ENCODE results near the gene GIMD1. TPM values are rescaled to one million over a fixed set of nuclear protein-coding genes. Genes with fewer than 3 reads are reported as not detected.
"Not testable (repeated sequence)": the region's sequence is repeated elsewhere in the genome, so short reads cannot be mapped to it uniquely, and the experiment has no call there.

Gene GIMD1
- not detected for total RNA-seq

DNA sequence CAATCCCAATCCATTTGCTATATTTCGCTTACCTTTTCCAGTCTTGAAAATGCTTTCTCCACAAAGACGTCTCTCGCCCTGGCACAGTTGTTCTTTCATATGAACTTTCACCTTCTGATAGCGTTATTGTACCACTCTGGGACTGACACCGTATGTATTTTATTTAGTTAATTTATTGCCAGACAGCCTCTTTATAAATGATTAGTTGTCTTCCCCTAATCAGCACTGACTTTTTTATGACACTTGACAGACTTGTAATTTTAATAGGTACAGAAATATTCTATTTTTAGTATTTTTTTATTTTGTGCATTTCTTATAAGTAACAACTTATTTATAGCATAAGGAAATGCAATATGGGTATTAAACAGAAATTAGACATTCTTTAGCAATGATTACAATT is at the start of gene GIMD1:
Gene GIMD1, minus strand, starts transcription at position 101 of the 400 bp plus-strand sequence. CDS start 1,343 bp downstream, outside the sequence.
- intact Hi-C loops (cut with DNase I): no loop called here
- Histone ChIP-seq H3K36me3 (no peaks in the 10 kb centered on the region), H3K4me1 (peaks cover 0 to 7% (median 0%) of the 10 kb centered on the region in 3 donors), H3K9me3 (no peaks in the 10 kb centered on the region), H3K4me3 (no peak within 1 kb of the TSS), H3K27ac (no peak within 1 kb of the TSS), H3K27me3 (peaks cover 0 to 19% (median 0%) of the 10 kb centered on the region in 4 donors)
- WGBS, 2 donors: 76 to 81% methylated on average over 5 of the region's 5 CpGs
- TF ChIP-seq, protein P1, sequence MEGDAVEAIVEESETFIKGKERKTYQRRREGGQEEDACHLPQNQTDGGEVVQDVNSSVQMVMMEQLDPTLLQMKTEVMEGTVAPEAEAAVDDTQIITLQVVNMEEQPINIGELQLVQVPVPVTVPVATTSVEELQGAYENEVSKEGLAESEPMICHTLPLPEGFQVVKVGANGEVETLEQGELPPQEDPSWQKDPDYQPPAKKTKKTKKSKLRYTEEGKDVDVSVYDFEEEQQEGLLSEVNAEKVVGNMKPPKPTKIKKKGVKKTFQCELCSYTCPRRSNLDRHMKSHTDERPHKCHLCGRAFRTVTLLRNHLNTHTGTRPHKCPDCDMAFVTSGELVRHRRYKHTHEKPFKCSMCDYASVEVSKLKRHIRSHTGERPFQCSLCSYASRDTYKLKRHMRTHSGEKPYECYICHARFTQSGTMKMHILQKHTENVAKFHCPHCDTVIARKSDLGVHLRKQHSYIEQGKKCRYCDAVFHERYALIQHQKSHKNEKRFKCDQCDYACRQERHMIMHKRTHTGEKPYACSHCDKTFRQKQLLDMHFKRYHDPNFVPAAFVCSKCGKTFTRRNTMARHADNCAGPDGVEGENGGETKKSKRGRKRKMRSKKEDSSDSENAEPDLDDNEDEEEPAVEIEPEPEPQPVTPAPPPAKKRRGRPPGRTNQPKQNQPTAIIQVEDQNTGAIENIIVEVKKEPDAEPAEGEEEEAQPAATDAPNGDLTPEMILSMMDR (IDR thresholded peaks at IDR 0.05): no peak
- TF ChIP-seq POLR2A (IDR thresholded peaks at IDR 0.05): no peak
- no peak for DNase-seq

DNA sequence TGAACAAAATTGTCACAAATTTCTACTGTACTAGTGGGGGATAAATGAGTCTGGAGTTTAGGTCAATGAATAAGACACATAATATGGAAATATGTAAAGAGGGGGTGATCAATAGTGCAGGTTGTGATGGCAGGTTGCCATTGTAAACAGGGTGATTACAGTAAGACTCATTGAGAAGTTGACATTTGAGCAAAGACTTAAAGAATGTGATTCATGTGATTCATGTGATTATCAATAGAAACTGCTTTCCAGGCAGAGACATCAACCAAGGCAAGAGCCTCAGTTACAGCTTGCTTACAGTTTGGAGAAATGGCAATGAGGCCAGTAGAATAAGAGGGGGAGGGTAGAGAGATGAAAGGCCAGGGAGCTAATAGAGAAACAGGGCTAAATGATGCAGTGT is 45.8 kb upstream of the GIMD1 start:
- Histone ChIP-seq H3K9me3 (no peaks in the 10 kb centered on the region), H3K4me3 (no peak overlapping the region), H3K27ac (no peak overlapping the region), H3K36me3 (no peaks in the 10 kb centered on the region), H3K4me1 (no peaks in the 10 kb centered on the region), H3K27me3 (no peaks in the 10 kb centered on the region)
- intact Hi-C loops (cut with DNase I): no loop called here
- TF ChIP-seq, protein P1 (IDR thresholded peaks at IDR 0.05): no peak
- no peak for TF ChIP-seq POLR2A (IDR thresholded peaks at IDR 0.05)
- no peak for DNase-seq

DNA sequence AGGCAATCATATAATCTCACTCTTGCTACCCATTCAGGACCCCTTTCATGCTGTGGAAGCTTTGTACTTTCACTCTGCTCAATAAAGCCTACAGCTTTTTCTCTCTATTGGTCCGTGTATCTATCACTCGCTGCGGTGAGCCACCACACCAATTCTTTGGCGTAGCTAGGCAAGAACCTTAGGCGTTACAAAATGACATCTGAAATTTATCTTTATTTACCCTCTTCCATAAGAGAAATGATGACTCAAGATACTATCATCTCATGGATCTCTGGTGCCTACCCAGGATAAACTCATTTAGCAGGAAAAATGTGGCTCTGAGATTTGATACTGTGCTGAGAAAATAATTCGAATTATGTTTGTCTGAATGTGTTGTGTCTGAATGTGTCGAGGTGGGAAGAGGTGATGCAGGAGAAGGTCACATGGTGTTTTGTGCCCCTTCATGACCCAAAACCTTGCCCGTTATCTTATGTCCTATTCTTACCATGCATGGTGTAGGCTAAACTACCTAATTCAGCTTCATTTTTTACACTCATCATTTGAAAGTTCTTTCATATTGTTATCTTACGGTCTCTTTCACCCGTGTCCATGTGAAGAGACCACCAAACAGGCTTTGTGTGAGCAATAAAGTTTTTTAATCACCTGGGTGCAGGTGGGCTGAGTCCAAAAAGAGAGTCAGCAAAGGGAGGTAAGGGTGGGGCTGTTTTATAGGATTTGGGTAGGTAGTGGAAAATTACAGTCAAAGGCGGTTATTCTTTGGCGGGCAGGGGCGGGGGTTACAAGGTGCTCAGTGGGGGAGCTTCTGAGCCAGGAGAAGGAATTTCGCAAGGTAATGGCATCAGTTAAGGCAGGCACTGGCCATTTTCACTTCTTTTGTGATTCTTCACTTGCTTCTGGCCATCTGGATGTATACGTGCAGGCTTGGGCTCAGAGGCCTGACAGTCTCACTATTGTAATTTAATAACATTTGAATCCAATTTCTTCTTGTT is 41.6 kb upstream of the GIMD1 start:
- TF ChIP-seq POLR2A (IDR thresholded peaks at IDR 0.05): no peak
- TF ChIP-seq, protein P1 (IDR thresholded peaks at IDR 0.05): no peak
- H3K27me3 ChIP-seq: no peaks in the 10 kb centered on the region
- H3K4me1 ChIP-seq: no peaks in the 10 kb centered on the region
- 85 to 87% methylated on average over 15 of the region's 15 CpGs for WGBS, 2 donors
- no peak overlapping the region for H3K4me3 ChIP-seq
- no peak for DNase-seq
- peaks cover 0 to 4% (median 0%) of the 10 kb centered on the region in 3 donors for H3K9me3 ChIP-seq
- intact Hi-C loops (cut with DNase I): no loop called here
- H3K27ac ChIP-seq: no peak overlapping the region
- no peaks in the 10 kb centered on the region for H3K36me3 ChIP-seq

DNA sequence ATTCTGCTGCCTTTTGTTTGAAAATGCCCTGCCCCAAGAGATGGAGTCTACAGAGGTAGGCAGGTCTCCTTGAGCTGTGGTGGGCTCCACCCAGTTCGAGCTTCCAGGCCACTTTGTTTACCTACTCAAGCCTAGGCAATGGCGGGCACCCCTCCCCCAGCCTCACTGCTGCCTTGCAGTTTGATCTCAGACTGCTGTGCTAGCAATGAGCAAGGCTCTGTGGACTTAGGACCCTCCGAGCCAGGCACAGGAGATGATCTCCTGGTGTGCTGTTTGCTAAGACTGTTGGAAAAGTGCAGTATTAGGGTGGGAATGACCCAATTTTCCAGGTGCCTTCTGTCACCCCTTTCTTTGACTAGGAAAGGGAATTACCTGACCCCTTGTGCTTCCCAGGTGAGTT is 39.4 kb upstream of the GIMD1 start:
- WGBS, 2 donors: 83% methylated on average over 1 of the region's 3 CpGs; no CpG with 5 or more reads in 1 of the 2 donors
- H3K27ac ChIP-seq; DNase-seq; H3K36me3 ChIP-seq; H3K27me3 ChIP-seq; H3K9me3 ChIP-seq; intact Hi-C loops (cut with DNase I); H3K4me1 ChIP-seq; H3K4me3 ChIP-seq: not testable (repeated sequence)

DNA sequence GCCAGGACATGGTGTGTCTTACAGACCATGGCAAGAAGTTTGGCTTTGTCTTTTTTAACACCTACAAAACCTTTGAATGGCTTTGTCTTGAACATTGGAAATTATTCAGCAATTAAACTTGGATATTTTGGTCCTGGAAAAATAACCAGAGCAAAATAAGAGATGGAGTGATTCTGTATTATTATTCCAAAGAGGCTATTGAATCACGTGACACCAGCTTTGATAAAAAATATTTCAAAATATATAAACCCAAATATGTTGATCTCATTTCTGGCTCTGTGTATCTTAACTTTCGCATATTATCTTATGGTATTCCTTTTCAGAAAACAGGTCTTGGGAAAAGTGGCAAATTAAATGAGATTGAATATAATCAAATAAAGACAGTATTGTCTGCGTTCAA is 32.6 kb upstream of the GIMD1 start:
- H3K9me3 ChIP-seq: peaks cover 0 to 11% (median 3%) of the 10 kb centered on the region in 3 donors

DNA sequence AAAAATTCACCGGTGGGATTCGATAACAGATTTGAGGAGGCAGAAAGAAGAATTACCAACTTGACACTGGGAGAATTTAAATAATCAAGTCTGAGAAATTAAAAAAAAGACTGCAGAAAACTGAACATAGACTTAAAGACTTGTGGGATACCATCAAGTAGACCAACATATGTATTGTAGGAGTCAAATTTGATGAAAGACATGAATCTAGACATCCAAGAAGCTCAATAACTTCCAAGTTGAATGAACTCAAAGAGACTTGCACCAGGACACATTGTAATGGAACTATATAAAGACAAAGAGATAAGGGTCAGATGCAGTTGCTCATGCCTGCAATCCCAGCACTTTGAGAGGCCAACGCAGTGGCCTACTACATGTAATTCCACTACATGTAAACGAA is 30.3 kb upstream of the GIMD1 start:
- H3K36me3 ChIP-seq; H3K27me3 ChIP-seq; H3K4me3 ChIP-seq; intact Hi-C loops (cut with DNase I); H3K27ac ChIP-seq; H3K4me1 ChIP-seq; DNase-seq: not testable (repeated sequence)
- H3K9me3 ChIP-seq: peaks cover 0 to 18% (median 11%) of the 10 kb centered on the region in 3 donors
- 48 to 52% methylated on average over 2 of the region's 4 CpGs for WGBS, 2 donors

More for the DNA sequence above, 32.6 kb upstream of the GIMD1 start:
- H3K36me3 ChIP-seq: no peaks in the 10 kb centered on the region
- TF ChIP-seq, protein P1 (IDR thresholded peaks at IDR 0.05): no peak
- no peak for TF ChIP-seq POLR2A (IDR thresholded peaks at IDR 0.05)
- 84 to 87% methylated on average over 3 of the region's 3 CpGs for WGBS, 2 donors
- H3K4me1 ChIP-seq: no peaks in the 10 kb centered on the region
- no peak for DNase-seq
- intact Hi-C loops (cut with DNase I): no loop called here
- no peaks in the 10 kb centered on the region for H3K27me3 ChIP-seq
- no peak overlapping the region for H3K4me3 ChIP-seq
- no peak overlapping the region for H3K27ac ChIP-seq
